ENCODE data around the gene REPS1.

DNA sequence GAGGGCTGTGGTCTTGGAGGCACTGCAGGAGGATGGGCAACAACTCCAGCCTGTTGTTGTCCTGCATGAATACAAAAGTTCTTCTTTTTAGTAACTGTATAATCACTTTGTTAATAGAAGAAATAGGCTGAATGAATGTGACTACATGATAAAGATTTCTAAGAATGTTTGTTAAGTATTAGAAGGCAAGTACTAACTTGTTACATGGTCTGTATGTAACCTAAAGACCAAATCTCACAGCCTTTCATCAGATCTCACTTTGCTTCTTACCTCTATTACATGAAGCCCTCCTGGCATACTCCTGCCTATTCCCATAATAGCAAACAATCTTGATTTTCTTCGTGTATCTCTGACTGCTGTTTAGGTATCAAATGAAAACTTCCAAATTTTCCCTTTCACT lies 73.4 kb downstream of the REPS1 start:
- TF ChIP-seq POLR2AphosphoS5 (IDR thresholded peaks at IDR 0.05; ENCODE audit: low read depth, low read length) (no peak), POLR2A (IDR thresholded peaks at IDR 0.05; ENCODE audit: low read depth, low read length) (no peak)
